ENCODE results near the gene IGLL5.
A peak's percentile ranks its signal among the peaks of the same experiment; 100 is the strongest.

Gene IGLL5

DNA sequence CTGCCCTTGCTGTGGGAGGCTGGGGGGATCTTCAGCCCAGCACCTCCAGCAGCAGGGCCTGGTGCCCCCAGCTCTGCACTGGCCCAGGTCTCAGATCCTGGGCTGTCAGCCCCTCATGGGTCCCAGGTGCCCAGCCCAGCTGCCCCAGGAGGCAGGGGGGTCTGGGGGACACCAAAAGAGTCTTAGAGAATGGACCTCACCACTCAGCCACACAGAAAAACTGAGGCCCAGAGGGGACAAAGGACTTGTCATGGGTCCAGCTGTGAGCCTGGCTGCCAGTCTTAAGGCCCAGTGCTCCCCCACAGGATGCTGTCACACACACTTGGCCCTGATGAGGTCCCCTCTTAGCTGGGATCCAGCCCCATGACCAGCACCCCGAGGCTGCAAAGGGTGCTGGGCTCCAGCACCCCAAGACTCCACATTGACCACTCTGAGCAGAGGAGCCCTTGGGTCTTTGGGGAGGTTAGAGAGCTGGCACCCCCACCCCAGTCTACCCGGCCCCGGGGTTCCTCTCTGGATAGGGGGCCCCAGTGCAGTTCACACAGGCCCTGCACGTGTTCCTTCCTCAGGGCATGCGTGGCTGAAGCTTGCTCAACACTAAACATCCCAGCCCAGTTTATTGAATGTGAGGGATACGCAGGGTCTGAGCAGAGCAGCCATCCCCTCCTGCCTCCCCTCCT lies 54.4 kb downstream of the IGLL5 start:
- no peak for DNase-seq

DNA sequence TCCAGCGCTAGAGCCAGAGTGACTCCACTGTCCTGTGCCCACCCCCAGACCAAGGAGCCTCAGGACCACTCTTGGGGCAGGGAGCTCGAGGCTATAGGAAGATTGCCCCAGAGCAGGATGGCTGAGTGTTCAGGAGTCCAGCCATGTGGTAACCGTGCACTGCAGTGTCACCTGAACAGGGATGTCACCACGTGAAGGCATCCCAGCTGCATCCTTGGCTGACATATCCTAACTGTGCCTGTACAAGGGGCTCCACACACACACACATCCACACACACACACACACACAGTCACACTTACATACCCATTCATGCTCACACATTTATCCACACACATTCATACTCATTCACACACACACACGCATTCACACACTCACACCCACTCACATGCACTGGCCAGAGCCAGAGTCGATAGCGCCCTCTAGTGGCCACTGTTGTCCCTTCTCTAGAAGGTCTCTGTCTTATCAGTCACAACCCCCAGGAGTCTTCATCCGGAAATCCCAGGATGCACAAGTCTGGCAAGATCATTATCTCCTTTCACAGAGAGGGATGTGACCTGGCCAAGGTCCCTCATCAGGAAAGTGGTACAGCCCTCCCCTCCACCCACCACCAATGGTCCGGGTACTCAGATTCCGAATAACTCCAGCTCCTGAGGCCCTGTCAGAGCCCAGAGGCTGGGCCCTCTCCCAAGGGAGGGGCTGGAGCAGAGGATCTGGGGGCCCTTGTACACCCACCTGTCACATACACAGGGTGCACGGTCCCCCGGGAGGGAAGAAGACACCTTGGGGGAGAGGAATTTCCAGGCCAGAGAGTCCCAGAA lies 55.1 kb downstream of the IGLL5 start:
- DNase-seq, result peak; percentile 23

DNA sequence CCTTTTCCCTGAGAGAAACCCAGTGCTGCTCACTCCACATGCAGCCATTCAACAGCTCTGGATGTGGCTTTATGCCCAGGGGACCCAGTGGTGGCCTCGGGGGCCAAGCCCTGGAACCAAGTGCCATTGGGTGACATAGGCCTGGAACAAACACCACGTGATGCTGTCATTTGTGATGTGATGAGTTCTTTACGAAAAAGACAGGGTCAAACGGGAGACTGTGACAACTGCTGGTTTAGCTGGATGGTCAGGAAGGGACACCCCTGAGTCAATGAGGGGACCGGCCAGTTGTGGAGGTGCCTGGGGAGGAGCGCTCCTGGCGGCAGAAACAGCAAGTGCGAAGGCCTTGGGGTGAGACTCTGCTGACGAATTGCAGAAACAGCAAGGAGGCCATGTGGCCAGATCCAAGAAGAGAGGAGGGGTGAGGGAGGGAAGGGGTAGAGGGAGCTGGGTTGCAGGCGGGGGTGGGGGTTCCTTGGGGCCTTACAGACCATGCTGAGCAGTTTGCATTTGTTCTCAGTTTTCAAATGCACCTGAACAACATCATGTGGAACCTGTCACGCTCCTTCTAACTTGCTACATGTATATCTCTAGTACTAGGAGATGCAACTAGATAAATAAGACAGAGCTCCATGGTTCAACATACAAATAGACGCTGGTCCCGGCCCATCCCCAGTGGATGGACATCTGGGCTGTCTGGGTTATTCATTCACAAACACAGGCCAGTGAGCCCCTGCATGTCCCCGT lies 56.1 kb downstream of the IGLL5 start:
- no peak for DNase-seq

DNA sequence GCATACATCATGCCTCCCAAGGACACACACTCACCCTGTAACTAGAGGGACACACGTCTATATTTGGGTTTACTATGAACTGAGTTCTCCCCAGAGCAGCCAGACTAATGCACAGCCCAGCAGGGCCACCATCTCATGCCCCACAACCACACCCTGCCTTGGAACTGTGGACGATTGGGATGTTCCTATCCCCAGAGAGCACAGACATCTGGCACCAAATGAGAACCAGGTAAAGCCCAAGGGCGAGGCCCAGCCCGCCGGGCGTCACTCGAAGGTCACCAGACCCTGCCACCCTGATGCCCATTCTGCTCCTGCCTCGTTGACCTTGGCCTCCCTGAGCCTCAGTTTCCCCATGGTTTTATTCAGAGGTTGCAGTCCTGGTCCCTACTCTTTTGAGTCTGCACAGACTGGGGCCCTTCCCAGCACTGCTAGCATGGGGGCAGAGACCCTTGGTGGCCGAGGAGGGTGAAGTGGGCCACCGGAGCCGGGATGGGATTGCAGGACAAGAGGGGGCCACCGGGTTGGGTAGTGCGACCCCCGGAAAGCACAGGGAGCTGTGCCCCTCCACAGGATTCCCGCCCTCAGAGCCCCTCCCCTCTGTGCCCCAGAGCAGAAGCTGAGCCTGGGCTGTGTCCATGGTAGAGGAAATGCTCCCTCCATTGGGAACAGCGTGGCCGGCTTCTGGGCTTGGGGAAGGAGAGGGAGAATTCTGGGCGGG lies 56.8 kb downstream of the IGLL5 start:
- DNase-seq, result no peak

DNA sequence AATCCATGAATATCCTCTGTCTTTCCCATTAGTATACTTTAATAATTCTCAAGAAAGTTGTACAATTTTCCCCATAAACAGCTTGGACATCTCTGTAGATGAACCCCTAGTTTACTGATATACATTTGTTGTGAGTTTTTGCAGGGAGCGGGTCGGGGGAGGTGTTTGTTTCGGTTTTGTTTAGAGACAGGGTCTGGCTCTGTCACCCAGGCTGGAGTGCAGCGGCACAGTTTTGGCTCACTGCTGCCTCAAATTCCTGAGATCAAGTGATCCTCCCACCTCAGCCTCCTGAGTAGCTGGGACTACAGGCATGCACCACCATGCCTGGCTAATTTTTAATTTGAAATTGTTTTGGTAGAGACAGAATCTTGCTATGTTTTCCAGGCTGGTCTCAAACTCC lies 57.6 kb downstream of the IGLL5 start:
- DNase-seq, result no peak
